Hepatocyte (in vitro differentiated cells): ENCODE data around the gene ATF6.

Source experiments
- EZH2 ChIP-seq: fragments of 200-600 bp; sonication (generic); IDR thresholded peaks from 2 replicates; pipeline ENCODE4 v1.6.1; 2016; ENCODE audit warnings: antibody characterized with exemption, mild to moderate bottlenecking, borderline replicate concordance
- TF ChIP-seq, protein P1 (sequence below): fragments of 200-600 bp; sonication (generic); IDR thresholded peaks from 2 replicates; pipeline ENCODE4 v1.5.1; 2016; ENCODE audit warnings: antibody characterized with exemption, mild to moderate bottlenecking; ENCODE audit not compliant: poor library complexity

DNA sequence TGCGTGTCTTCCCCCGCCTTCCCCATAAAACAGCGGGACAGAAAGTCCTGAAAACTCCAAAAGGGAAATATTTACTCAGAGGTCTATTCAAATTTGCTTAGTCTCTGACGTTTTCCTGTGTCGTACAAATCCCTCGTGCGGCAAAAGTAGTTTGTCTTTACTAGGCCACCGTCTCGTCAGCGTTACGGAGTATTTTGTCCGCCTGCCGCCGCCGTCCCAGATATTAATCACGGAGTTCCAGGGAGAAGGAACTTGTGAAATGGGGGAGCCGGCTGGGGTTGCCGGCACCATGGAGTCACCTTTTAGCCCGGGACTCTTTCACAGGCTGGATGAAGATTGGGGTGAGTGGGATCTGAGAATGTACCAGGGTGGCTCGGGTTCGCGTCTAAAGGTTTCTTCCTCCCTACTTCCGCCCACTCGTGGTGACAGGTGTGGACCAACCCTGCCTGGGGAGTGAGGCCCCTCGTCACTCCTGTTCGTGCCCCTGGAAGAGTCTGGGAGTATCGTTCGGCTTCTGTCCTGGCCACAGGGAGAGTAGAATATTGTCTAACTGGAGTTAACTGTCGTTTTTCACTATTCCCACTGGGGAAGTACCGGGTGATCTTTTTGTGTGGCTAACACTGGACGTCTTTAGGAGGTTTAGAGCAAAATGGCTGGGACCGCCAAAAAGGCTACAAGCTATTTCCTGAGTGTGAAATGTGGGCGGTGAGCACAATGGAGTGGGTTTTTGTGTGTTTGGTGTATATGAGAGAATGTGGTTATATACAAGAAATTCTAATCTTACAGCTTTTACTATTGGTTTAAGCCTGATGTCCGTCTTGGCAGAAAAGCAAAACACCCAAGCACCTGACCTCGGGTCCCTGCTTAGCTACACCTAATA is at the start of gene ATF6:
- TF ChIP-seq, protein P1, sequence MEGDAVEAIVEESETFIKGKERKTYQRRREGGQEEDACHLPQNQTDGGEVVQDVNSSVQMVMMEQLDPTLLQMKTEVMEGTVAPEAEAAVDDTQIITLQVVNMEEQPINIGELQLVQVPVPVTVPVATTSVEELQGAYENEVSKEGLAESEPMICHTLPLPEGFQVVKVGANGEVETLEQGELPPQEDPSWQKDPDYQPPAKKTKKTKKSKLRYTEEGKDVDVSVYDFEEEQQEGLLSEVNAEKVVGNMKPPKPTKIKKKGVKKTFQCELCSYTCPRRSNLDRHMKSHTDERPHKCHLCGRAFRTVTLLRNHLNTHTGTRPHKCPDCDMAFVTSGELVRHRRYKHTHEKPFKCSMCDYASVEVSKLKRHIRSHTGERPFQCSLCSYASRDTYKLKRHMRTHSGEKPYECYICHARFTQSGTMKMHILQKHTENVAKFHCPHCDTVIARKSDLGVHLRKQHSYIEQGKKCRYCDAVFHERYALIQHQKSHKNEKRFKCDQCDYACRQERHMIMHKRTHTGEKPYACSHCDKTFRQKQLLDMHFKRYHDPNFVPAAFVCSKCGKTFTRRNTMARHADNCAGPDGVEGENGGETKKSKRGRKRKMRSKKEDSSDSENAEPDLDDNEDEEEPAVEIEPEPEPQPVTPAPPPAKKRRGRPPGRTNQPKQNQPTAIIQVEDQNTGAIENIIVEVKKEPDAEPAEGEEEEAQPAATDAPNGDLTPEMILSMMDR = no peak
- no peak for TF ChIP-seq EZH2
